GOT3 (cell line): ENCODE results near the gene YPEL1.
"Not testable (repeated sequence)": the region's sequence is repeated elsewhere in the genome, so short reads cannot be mapped to it uniquely, and the experiment has no call there.

Experiments
- DNase-seq: peaks from one replicate; lab custom pipeline; 2025; ENCODE audit warnings: mixed read lengths; lab: John Stamatoyannopoulos, UW

The YPEL1 gene

DNA sequence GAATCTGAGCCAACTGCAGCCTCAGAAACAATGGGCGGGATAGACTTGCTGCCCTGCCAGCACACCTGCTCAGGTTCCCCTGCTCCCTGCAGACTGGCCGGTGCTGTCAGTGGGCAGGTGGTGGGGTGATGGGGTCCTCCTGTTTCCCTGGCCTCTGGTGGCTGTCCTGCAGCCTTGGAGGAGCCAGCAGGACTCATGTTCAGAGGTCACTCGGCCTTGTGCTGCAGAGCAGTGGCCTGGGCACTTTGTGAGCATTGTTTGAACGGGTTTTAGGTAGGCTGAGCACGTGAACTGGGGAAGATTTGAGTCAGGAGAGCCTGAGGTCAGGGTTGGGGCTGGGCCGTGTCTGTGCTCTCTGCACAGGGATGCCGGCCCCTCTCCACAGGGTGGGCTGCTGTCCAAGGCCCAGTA, 52.2 kb downstream of the YPEL1 start:
- no peak for DNase-seq

DNA sequence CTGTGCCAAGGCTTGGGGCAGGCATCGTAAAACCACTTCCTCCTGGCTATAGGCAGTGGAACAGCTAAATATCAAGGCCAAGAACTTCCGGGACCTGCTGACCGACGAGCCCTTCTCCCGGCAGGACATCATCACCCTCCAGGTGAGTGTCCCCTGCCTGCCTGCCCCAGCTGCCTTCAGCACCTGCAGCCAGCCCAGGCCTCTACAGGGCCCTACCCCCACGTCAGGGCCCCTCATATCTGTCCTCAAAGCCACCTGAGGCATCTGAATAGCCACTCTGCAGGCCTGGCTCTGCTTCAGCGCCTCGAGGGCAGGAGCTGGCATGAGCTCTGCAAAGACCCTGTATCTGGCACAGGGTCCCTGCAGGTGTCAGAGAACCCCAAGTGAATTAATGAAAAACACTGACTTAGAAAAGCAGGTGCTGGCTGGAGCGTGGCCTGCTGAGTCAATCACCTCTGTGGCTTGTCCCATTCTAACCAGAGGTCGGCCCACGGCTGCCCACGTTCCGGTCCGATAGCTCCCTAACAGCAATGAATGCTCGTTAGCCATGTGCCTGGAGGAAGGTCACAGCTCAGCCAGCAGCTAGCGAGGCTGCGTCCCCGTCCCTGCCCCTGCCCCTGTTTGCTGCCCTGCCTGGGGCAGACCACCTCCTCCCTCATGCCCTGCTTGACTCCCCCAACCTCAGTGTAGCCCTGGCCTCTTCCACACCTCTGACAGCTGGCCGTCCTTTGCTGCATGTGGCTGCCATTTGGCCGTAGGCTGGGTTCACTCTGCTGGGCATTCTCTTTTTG, 53.0 kb downstream of the YPEL1 start:
- no peak for DNase-seq

DNA sequence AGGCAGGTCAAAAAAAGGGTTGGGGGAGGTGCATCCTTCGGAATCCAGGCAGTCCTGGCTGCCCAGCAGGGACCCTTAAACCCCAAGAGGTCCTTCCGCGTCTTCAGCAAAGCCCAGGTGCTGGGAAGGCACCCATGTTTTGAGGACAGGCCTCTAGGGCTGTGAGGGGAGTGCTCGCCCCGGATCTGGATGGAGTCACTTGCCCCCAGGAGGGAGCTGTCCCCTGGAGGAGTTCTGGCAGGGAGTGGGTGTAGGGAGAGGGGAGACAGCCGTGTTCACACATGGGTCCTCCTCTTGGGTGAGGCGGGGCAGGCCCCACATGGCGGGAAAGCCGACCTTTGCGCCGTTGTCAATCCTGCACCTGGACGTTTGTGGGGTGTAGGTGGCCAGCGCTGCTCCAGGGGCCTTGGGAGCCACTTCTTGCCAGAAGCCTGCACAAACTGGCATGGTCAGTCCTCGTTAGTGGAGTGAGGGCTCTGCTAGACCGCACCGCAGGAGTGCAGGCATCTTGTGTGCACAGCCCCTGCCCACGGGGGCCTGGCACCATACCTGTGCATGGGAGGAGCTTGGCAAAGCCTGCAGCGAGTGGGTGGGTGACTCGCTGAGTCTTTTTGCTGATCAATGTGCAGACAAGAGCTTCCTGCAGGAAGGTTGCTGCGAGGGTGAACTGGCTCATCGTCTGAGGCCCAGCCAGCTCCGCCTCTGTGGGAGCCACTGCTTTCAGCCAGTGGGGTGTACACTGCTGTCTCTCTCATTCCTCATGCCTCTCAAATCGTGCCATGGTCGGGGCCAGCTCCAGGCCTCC, 53.8 kb downstream of the YPEL1 start:
- no peak for DNase-seq

DNA sequence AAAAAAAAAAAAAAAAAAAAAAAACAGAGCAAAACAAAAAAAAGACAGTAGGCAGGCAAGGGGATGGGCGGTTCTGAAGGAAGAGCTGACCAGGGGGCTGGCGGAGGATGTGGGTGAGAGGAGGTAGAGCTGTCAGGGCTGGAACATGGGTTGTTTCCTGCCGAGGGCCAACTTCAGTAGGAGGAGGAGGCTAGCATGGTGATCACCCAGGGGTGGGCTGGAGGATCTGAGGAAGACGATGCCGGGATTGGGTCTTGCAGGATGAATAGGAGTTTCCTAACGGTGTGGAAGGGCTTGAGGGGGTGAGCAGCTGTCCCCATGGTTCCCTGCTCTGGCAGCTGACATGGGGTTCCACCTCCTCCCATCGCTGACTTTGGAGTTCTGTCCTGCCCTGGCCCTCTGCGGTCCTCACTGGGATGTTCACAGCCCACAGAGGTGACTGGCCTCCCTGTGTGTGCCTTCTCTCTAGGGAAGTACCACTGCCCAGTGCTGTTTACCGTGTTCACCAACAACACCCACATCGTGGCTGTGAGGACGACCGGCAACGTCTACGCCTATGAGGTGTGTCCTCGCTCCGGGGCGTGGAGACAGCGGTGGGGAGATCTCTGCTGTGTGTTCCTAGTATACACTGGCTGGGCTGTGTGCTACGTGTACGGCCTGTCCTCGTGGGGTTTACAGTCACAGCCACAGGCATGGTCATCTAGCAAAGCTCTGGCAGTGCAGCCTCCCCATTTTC, 54.6 kb downstream of the YPEL1 start:
- DNase-seq, result no peak

DNA sequence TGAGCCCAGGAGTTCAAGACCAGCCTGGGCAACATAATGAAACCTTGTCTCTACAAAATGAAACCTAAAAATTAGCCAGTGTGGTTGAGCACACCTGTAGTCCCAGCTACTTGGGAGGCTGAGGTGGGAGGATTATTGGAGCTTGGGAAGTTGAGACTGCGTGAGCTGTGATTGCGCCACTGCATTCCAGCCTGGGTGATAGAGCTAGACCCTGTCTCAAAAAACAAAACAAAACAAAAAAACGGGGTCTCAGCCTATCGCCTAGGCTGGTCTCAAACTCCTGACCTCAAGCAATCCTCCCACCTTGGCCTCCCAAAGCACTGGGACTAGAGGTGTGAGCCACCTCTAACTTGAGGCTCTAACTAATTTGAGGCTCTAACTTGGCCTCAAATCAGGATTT, 56.2 kb downstream of the YPEL1 start:
- no peak for DNase-seq

DNA sequence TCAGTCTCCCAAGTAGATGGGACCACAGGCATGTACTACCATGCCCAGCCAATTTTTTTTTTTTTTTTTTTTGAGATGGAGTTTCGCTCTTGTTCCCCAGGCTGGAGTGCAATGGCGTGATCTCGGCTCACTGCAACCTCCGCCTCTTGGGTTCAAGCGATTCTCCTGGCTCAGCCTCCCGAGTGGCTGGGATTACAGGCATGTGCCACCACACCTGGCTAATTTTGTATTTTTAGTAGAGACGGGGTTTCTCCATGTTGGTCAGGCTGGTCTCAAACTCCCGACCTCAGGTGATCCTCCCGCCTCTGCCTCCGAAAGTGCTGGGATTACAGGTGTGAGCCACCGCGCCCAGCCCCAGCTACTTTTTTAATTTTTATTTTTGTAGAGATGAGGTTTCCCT, 56.8 kb downstream of the YPEL1 start:
- not testable (repeated sequence) for DNase-seq

DNA sequence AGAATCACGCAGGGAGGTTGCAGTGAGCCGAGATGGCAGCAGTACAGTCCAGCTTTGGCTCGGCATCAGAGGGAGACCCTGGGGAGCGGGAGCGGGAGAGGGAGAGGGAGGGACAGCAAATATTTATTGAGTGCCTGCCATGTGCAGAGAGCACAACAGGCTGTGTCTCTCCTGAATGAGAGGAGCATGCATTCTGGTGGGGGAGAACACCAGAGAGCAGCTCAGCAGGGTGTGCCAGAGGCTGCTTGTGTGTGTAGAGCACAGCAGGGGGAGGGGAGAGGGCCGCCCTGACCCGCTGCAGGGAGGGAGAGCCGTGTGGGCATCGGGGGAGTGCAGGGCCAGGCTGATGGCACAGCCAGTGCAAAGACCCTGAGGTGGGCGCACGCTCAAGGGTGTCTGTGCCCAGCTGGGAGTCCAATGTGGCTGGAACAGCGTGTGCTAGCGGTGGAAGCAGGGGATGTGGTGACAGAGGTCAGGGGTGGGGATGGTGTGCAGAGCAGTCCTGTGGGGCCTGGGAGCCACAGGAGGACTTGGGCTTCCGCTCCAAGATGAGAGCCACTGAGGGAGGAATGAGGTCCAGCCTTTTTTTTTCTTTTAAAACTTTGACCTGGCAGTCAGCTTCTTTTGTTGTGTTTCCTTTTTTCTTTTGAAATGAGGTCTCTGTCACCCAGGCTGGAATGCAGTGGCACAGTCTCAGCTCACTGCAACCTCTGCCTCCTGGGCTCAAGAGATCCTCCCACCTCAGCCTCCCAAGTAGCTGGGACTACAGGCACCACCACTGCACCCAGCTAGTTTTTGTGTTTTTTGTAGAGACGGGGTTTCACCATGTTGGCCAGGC, 57.8 kb downstream of the YPEL1 start:
- no peak for DNase-seq

DNA sequence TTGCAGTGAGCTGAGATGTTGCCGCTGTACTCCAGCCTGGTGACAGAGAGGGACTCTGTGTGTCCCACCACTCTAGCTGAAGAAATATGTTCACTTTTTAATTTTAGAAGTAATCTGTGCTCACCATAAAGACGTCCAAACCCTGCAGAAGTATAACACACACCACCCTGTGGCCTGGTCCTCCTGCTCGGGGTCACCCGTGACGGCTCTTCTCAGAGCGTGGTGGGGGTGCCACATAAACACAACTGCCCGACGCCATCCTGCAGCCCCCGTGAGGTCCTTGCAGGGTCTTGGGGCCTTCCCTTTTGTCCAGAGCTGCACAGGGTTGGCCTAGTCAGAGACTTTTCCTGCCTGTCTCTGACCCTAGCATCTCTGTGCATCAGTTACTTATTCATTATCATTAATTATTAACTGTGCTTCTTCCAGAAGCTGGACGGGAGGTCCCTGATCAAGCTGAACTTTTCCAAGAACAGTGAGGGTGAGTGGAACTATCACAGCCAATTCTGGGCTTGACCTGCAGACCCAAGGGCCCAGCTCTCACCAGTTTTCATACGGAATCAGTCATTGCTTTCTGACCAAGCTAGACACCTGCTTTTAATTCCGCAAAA, 60.9 kb downstream of the YPEL1 start:
- DNase-seq, result no peak

DNA sequence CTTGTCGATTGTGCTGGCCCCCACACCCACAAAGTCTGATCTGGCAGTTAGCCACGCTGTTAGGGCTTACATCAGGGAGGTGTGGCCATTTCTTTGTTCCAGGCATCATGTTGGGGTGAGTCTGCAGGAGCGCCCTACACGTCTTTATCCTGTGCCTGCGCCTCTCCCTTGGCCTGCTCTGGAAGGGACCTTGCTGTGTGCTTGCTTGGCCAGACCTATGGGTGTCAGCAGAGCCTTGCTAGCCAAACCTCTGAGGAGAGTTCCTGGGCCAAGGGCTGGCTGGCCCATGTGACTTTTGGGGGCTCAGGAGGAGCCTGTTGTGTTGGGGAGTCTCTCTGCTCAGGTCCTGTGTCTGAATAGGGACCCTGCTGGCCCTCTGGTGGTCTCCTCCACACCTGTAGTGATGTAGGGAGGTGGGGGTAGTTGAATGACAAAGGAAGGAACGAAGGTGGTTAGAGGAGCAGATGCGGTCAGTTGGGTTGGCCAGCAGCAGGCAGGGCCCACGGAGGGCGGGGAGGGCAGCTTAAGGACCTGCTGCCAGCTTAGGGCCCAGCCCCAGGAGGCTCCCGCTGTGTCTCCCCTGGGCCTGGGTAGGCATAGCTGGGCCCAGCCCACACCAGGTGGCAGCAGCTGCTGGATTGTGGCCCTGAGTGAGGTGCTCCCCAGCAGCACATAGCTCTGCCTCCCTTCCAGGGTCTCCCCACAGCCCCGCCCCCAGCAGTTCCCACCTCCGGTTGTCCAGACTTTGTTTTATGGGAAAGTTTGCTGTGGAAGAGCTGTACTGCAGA, 61.9 kb downstream of the YPEL1 start:
- DNase-seq, result no peak

DNA sequence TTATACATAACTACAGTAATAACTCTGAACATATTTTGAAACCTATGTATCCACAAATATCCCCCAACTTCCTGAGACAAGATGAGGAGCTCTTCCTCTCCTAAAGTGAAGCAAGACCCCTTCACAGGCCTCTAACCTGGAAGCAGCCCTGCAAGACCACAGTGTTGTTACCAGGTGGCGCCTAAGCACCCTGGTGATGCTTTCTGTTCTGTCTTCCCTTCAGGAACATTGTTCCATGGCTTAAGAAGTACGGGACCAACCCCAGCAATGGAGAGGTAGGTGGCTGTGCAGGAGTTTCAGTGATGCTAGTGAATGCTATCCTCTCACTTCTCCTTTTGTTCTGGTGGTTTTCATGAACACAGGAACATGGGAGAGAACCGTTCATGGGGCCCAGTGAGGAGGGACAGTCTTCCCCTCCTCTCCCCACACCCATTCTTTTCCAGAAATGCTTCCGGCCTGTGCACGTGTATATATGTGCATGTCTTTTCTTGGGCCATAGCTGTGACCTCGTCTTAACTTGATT, 63.4 kb downstream of the YPEL1 start:
- no peak for DNase-seq

DNA sequence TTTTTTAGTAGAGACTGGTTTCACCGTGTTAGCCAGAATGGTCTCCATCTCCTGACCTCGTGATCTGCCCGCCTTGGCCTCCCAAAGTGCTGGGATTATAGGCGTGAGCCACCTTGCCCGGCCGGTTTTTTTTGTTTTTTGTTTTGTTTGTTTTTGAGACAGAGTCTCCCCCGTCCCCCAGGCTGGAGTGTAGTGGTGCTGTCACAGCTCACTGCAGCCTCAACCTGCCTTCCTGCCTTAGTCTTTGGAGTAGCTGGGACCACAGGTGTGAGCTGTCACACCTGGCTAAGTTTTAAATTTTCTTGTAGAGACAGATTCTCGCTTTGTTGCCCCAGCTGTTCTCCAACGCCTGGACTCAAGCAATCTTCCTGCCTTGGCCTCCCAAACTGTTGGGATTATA, 66.6 kb downstream of the YPEL1 start:
- DNase-seq, result no peak

DNA sequence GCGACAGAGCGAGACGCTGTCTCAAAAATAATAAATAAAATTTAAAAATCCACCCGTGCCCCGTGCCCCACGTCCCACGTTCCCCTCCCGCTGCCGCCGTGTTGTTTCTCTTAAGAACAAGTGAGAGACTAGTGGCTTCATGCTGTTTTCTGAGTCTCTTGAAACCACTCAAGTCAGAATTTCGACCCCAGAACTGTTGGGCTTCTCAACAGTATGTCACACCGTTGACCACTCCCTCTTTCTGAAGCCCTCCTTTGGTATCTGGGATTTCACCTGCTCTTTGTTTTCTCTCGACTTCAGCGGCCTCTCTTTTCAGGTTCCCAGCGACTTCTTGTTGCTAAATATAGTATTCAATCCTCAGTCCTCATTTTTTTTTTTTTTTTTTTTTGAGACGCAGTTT, 68.8 kb downstream of the YPEL1 start:
- DNase-seq, result no peak

DNA sequence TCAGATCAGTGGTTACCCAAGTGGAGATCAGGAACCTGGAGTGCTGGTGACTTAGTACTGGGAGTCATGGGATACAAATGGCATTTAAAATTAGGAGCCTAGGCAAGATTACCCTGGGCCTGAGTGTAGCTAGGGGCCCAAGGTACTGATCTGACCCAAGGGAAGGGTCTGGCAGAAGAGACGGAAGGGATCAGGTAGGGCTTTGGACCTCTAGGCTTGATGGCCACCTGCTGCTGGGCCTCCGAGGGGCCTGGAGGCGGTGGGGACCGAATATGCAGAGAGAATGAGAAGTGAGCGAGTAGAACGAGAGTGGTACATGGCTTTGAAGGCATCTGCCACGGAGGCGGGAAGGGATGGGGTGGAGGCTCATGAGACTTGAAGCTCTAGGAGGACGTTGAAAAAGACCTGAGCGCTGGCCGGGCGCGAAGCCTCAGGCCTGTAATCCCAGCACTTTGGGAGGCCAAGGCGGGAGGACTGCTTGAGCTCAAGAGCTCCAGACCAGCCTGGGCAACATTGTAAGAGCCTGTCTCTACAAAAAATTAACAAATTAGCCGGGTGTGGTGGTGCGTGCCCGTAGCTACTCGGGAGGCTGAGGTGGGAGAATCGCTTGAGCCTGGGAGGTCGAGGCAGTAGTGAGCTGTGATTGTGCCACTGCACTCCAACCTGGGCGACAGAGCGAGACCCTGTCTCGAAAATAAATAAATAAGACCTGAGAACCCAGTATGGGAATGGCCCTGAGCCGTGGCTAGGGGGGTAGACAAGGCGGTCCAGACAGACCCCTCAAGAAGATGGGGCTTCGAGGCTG, 70.3 kb downstream of the YPEL1 start:
- no peak for DNase-seq

DNA sequence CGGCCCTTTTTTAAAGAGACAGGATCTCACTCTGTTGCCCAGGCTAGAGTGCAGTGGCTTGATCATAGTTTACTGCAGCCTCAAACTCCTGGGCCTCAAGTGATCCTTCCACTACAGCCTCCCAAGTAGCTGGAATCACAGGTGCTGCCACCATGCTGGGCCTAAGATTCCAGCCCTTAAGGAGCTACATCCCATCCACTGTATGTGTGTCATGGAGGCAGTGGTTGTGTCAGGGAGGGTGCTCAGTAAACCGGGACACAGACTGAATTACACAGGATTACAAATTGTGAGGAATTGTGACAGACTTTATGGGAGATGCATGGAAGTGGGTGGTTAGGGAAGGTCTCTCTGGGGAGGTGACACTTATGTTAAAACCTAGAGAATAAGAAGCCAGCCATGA, 71.9 kb downstream of the YPEL1 start:
- no peak for DNase-seq

DNA sequence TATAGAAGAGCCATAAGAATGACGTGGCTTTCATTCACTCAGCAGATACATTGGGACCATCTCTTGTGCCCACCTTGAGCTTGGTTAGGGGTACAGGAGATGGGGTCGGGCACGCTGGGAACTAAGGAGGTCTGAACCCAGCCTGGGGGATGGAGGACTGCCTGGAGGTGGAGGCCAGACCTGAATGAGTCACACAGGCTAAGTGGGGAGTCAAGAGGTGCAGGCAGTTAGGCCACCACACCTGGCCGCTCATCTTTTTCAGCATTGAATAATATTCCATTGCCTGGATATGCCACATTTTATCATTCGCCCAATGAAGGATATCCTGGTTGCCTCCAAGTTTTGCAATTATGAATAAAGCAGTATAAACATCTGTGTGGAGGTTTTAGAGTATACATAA, 73.6 kb downstream of the YPEL1 start:
- no peak for DNase-seq

DNA sequence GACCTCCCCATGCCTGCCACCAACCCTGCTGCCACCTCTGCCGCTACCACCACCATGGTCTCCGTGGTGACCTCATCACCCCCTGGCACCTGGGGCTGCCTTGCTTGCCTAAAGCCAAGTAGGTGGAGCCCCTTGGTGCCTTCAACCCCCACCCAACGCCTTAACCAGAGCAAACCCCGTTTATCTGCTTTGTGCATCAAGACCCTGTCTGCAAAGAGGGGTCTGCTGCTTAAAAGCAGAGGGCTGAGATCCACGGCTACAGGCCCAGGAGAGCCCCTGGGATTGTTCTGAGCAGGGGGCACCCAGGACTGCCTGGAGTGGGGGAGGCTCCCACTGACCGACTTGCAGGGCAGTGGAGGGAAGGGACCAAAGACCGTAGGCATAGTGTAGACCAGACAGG, 74.7 kb downstream of the YPEL1 start:
- no peak for DNase-seq

DNA sequence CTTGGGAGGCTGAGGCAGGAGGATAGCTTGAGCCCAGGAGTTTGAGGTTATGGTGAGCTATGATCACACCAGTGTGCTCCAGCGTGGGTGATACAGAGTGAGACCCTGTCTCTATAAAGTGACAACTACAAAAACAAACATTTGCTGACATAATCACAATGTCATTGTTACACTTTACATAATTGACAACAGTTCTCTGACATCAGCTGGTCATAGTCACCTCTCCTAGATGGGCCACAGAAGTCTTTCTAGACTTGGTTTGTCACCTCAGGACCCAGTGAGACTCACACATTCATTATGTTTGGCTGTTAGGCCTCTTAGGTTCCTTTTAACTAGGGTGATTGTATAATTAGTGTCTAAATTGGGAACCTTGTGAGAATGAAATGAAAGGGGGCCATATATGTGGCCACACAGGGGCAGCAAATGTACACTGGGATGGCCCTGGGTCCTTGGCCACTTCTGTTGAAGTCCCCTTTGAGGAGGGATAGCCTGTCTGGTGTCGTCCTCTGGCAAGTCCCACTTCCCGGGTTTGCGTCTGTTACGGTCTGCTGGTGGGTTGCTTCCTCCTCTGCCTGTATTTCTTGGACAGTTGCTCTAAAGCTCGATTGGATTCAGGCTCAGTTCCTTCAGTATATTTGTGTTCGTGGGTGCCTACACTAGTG, 75.6 kb downstream of the YPEL1 start:
- no peak for DNase-seq

DNA sequence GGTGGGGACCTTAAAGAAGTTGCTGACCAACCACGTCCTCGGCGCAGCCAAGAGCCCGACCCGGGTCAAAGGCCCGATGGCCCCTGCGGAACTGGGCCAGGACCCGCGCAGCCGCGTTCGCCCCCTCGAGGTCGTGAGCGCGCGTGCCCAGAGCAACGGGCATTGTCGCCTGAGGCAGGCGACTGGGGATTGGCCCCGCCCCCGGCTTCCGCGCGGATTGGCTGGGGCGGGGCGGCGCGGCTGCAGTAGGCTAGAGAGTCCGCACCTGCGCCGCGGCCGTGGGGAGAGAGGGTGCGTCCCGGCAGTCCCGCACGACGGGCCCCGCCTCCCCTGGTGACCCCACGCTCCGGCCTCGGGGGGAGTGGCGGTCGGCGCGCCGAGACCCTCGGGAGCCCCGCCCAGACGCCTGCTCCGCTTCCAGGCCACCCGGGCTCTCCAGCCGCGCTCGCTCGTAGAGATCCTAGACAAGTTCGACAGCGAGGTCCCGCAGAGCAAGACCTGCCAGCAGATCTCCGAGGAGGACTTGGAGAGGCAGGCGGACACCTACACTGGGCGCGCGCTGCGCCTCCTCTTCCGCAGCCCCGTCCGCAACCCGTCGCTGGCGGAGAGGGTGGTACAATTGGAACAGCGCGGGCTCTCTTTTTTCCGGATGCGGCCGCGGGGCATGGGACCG, 78.1 kb downstream of the YPEL1 start:
- DNase-seq, result peak; percentile 9

DNA sequence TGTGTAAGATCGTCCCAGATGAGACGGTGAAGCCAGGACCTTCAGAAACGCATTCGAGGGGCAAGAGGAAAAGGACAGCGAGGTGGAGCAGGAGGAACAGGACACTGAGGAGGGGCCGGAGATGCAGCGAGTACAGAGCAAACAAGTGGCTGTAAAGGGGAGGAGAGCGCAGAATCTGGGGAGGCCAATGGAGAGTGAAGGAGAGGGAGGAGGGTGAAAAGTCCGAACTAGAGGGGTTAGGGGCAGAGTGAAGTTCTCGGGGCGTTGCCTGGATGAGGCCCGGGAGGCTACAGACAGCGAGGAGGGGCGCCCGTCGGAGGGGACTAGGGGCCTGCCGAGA, 78.6 kb downstream of the YPEL1 start:
- DNase-seq, result no peak
